ENCODE results near the gene PAF1. TPM values are rescaled to one million over a fixed set of nuclear protein-coding genes. Genes with fewer than 3 reads are reported as not detected.

The PAF1 gene
- polyA plus RNA-seq, 1 donor from 2014 or later: 37.3 TPM

DNA sequence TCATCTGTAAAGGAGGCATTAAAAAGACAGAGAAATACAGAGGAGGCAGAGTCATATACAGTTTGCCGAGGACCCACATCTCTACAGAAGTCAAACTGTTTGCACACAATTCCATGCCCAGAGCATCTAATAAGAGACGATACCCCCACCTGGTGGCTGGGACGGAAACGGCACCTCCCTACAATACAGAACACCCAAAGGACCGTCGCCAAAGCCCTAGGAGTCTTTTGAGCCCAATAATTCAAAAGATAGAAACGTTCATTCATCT lies 20.9 kb upstream of the PAF1 start:
- Histone ChIP-seq H3K79me2 (replicated peaks; ENCODE audit: insufficient read depth, low read length) (peaks cover 27% of the 10 kb centered on the region), H3K9me3 (ENCODE audit: low read length) (no peaks in the 10 kb centered on the region), H3K9me2 (ENCODE audit: insufficient read depth, low read length) (no peaks in the 10 kb centered on the region), H3K9ac (ENCODE audit: low read length) (peak overlapping the region; percentile 55), H3K4me2 (ENCODE audit: low read length) (no peak overlapping the region), H2AFZ (ENCODE audit: low read depth, low read length) (no peak overlapping the region), H3F3A (ENCODE audit: insufficient read depth, low read length, poor library complexity, severe bottlenecking) (no peaks in the 10 kb centered on the region), H3K27me3 (ENCODE audit: insufficient read depth, low read depth, low read length) (peaks cover 39% of the 10 kb centered on the region), H3K4me3 (ENCODE audit: low read length) (peak overlapping the region; percentile 89), H3K27ac (ENCODE audit: low read length) (peak overlapping the region; percentile 73), H4K20me1 (ENCODE audit: insufficient read depth) (no peaks in the 10 kb centered on the region), H3K36me3 (ENCODE audit: insufficient read depth, low read length) (no peaks in the 10 kb centered on the region)
- TF ChIP-seq SMC3 (conservative IDR thresholded peaks at IDR 0.05; ENCODE audit: poor library complexity): peak; percentile 89
- no peak for TF ChIP-seq MXI1 (conservative IDR thresholded peaks at IDR 0.05; ENCODE audit: poor library complexity, severe bottlenecking)
- TF ChIP-seq, protein P1, sequence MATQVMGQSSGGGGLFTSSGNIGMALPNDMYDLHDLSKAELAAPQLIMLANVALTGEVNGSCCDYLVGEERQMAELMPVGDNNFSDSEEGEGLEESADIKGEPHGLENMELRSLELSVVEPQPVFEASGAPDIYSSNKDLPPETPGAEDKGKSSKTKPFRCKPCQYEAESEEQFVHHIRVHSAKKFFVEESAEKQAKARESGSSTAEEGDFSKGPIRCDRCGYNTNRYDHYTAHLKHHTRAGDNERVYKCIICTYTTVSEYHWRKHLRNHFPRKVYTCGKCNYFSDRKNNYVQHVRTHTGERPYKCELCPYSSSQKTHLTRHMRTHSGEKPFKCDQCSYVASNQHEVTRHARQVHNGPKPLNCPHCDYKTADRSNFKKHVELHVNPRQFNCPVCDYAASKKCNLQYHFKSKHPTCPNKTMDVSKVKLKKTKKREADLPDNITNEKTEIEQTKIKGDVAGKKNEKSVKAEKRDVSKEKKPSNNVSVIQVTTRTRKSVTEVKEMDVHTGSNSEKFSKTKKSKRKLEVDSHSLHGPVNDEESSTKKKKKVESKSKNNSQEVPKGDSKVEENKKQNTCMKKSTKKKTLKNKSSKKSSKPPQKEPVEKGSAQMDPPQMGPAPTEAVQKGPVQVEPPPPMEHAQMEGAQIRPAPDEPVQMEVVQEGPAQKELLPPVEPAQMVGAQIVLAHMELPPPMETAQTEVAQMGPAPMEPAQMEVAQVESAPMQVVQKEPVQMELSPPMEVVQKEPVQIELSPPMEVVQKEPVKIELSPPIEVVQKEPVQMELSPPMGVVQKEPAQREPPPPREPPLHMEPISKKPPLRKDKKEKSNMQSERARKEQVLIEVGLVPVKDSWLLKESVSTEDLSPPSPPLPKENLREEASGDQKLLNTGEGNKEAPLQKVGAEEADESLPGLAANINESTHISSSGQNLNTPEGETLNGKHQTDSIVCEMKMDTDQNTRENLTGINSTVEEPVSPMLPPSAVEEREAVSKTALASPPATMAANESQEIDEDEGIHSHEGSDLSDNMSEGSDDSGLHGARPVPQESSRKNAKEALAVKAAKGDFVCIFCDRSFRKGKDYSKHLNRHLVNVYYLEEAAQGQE (IDR thresholded peaks at IDR 0.05; ENCODE audit: borderline replicate concordance): no peak
- TF ChIP-seq EP300 (conservative IDR thresholded peaks at IDR 0.05; ENCODE audit: poor library complexity, severe bottlenecking): no peak
- no peak for TF ChIP-seq EZH2 (IDR thresholded peaks at IDR 0.05; ENCODE audit: borderline replicate concordance, insufficient read depth, low read length, poor library complexity, severe bottlenecking)
- TF ChIP-seq RAD21 (conservative IDR thresholded peaks at IDR 0.05): peak; percentile 84
- no peak for TF ChIP-seq POLR2AphosphoS5 (IDR thresholded peaks at IDR 0.05)
- no peak for TF ChIP-seq TAF1 (IDR thresholded peaks at IDR 0.05; ENCODE audit: low read depth)
- TF ChIP-seq, protein P2, sequence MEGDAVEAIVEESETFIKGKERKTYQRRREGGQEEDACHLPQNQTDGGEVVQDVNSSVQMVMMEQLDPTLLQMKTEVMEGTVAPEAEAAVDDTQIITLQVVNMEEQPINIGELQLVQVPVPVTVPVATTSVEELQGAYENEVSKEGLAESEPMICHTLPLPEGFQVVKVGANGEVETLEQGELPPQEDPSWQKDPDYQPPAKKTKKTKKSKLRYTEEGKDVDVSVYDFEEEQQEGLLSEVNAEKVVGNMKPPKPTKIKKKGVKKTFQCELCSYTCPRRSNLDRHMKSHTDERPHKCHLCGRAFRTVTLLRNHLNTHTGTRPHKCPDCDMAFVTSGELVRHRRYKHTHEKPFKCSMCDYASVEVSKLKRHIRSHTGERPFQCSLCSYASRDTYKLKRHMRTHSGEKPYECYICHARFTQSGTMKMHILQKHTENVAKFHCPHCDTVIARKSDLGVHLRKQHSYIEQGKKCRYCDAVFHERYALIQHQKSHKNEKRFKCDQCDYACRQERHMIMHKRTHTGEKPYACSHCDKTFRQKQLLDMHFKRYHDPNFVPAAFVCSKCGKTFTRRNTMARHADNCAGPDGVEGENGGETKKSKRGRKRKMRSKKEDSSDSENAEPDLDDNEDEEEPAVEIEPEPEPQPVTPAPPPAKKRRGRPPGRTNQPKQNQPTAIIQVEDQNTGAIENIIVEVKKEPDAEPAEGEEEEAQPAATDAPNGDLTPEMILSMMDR (IDR thresholded peaks at IDR 0.05; ENCODE audit: poor library complexity, severe bottlenecking): peak; percentile 98

DNA sequence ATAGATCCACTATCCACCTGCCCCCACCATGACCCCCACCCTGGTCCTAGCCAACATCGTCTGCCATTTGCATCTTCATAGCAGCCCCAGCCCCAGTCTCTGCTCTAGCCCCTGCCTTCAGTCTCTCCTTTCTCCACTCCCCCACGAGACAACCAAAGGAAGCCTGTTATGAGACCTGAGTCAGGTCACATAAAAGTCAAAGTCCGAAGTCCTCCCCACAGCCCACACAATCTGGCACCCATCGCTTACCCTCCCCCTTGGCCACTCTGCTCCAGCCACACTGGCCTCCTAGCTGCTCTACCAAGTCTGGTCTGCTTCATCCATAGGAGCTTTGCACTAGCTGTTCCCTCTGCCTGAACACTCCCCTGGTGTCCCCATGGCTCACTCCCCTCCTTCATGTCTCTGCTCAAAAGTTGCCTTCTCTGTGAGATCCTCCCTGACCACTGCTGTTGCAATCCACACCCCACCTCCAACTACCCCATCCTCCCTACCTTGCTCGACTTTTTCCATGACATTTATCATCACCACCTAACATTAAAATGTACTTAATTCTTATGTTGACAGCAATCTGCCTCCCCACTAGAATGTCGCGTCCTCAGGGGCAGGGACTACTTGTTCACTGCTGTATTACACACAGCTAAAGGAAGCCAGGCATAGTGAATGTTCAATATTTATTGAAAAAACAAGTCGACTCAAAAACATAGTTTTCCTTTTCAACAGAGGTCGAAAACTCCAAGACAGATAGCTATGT lies 20.4 kb upstream of the PAF1 start:
- H3K4me3 ChIP-seq (ENCODE audit: low read length): peak overlapping the region; percentile 89
- H2AFZ ChIP-seq (ENCODE audit: low read depth, low read length): no peak overlapping the region
- H3K27ac ChIP-seq (ENCODE audit: low read length): peak overlapping the region; percentile 73
- no peaks in the 10 kb centered on the region for H3K36me3 ChIP-seq (ENCODE audit: insufficient read depth, low read length)
- H3K9me2 ChIP-seq (ENCODE audit: insufficient read depth, low read length): no peaks in the 10 kb centered on the region
- H3K79me2 ChIP-seq (replicated peaks; ENCODE audit: insufficient read depth, low read length): peaks cover 27% of the 10 kb centered on the region
- no peak overlapping the region for H3K4me2 ChIP-seq (ENCODE audit: low read length)
- TF ChIP-seq EP300 (conservative IDR thresholded peaks at IDR 0.05; ENCODE audit: poor library complexity, severe bottlenecking): no peak
- TF ChIP-seq, protein P2 (IDR thresholded peaks at IDR 0.05; ENCODE audit: poor library complexity, severe bottlenecking): no peak
- no peaks in the 10 kb centered on the region for H3K9me3 ChIP-seq (ENCODE audit: low read length)
- peaks cover 44% of the 10 kb centered on the region for H3K27me3 ChIP-seq (ENCODE audit: insufficient read depth, low read depth, low read length)
- H3K9ac ChIP-seq (ENCODE audit: low read length): peak overlapping the region; percentile 55
- H3F3A ChIP-seq (ENCODE audit: insufficient read depth, low read length, poor library complexity, severe bottlenecking): no peaks in the 10 kb centered on the region
- H4K20me1 ChIP-seq (ENCODE audit: insufficient read depth): no peaks in the 10 kb centered on the region

Measured in neural cell (in vitro differentiated cells).